Measurements from ENCODE around the gene MGARP.
A peak's percentile ranks its signal among the peaks of the same experiment; 100 is the strongest.

Gene MGARP

DNA sequence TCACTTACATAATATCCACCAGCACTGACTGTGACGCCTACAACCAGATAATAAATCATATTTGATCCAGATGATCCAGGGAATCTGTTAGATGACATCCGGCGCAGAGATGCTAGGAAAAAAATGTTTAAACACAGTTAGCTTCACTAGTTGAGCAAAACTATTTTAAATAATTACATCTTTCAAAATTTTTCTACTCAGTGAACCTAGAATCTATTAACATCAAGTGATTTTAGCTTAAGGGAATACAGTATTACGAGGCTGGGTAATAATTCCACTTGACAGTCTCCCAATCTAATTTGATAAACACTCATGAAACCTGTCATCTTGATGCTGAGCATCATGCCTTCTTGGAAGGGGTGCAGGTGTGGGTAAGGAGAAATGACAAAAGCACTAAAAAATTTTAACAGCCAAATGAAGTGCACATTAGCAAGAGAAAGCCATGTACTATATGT lies 4.7 kb downstream of the MGARP start:
- no peak overlapping the region for H3K4me3 ChIP-seq (replicated peaks in 1 of 2; ENCODE audit: low read depth in 2 of 2, low read length in 2 of 2)
- TF ChIP-seq CTCF (IDR thresholded peaks at IDR 0.05; ENCODE audit: low read depth, low read length) = no peak
- DNase-seq (ENCODE audit: low read depth in 2 of 2) = no peak

- no peak for DNase-seq (ENCODE audit: low read depth in 2 of 2)
- TF ChIP-seq CTCF (IDR thresholded peaks at IDR 0.05; ENCODE audit: low read depth, low read length) = no peak
- H3K4me3 ChIP-seq (replicated peaks in 1 of 2; ENCODE audit: low read depth in 2 of 2, low read length in 2 of 2) = no peak overlapping the region
These were observed 5.2 kb downstream of the MGARP start for GRCh38 chr4:139274790-139275189.

- DNase-seq (ENCODE audit: low read depth in 2 of 2) = no peak
- H3K4me3 ChIP-seq (replicated peaks in 1 of 2; ENCODE audit: low read depth in 2 of 2, low read length in 2 of 2) = no peak overlapping the region
- TF ChIP-seq CTCF (IDR thresholded peaks at IDR 0.05; ENCODE audit: low read depth, low read length) = no peak
These were observed 6.2 kb downstream of the MGARP start for GRCh38 chr4:139273835-139274234.

- peak in 1 of 2 donors; percentile 10 for DNase-seq (ENCODE audit: low read depth in 2 of 2)
- no peak for TF ChIP-seq CTCF (IDR thresholded peaks at IDR 0.05; ENCODE audit: low read depth, low read length)
- H3K4me3 ChIP-seq (replicated peaks in 1 of 2; ENCODE audit: low read depth in 2 of 2, low read length in 2 of 2) = no peak overlapping the region
These were observed 12.7 kb downstream of the MGARP start for GRCh38 chr4:139267301-139267700.

- DNase-seq (ENCODE audit: low read depth in 2 of 2) = peak; percentile 56 to 59
- TF ChIP-seq CTCF (IDR thresholded peaks at IDR 0.05; ENCODE audit: low read depth, low read length) = no peak
- H3K4me3 ChIP-seq (replicated peaks in 1 of 2; ENCODE audit: low read depth in 2 of 2, low read length in 2 of 2) = peak overlapping the region; percentile 8 to 40
These were observed 13.3 kb downstream of the MGARP start for GRCh38 chr4:139266583-139267257.

DNA sequence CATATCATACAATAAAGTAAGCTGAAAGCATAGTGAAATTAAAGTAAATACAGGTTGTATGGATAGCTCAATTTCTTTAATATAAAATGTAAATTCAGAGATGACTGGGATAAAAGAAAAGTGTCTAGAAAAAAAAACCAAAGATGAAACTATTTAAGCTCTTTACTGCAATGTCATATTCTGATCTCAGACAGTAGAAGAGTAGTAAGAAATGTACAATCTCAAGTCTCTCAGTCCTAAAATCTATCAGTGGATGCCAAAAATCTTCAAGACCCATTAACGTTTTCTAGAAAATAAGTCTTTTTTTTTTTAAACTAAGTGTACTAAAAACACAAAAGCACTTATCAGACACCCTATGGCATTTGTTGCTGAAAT lies 13.8 kb downstream of the MGARP start:
- H3K4me3 ChIP-seq (replicated peaks in 1 of 2; ENCODE audit: low read depth in 2 of 2, low read length in 2 of 2) = peak overlapping the region; percentile 8 to 40
- DNase-seq (ENCODE audit: low read depth in 2 of 2) = no peak
- TF ChIP-seq CTCF (IDR thresholded peaks at IDR 0.05; ENCODE audit: low read depth, low read length) = no peak

DNA sequence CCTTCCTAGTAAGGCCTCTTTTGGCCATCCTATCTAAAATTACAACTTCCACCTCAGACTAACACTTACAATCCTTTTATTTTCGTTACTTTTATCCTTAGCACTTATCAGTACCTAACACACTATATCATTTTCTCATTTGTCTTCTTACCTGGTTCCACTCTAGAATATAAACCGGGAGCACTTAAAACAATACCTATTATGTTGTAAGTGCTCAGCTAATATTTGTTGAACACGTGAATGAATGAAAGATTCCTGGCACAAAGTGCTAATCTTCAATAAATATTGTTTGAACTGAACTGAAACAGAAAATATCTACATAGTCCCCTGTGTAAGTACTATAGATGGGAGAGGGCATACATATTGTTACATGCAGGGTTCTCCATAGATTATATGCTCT lies 14.4 kb downstream of the MGARP start:
- no peak overlapping the region for H3K4me3 ChIP-seq (replicated peaks in 1 of 2; ENCODE audit: low read depth in 2 of 2, low read length in 2 of 2)
- TF ChIP-seq CTCF (IDR thresholded peaks at IDR 0.05; ENCODE audit: low read depth, low read length) = no peak

More for the DNA sequence above, 14.4 kb downstream of the MGARP start:
- DNase-seq (ENCODE audit: low read depth in 2 of 2) = no peak
